NCI-H226 (cell line): ENCODE data around the gene SMAD6.

ENCODE experiments used
- DNase-seq: peaks from one replicate; pipeline ENCODE4 v3.0.0-alpha.2; 2015

SMAD6 gene

GRCh38 chr15:66760968-66761725 lies 59.1 kb downstream of the SMAD6 start:
- DNase-seq, result no peak

- peak; percentile 96 for DNase-seq
Observed at GRCh38 chr15:66761726-66762595, 59.9 kb downstream of the SMAD6 start.

DNA sequence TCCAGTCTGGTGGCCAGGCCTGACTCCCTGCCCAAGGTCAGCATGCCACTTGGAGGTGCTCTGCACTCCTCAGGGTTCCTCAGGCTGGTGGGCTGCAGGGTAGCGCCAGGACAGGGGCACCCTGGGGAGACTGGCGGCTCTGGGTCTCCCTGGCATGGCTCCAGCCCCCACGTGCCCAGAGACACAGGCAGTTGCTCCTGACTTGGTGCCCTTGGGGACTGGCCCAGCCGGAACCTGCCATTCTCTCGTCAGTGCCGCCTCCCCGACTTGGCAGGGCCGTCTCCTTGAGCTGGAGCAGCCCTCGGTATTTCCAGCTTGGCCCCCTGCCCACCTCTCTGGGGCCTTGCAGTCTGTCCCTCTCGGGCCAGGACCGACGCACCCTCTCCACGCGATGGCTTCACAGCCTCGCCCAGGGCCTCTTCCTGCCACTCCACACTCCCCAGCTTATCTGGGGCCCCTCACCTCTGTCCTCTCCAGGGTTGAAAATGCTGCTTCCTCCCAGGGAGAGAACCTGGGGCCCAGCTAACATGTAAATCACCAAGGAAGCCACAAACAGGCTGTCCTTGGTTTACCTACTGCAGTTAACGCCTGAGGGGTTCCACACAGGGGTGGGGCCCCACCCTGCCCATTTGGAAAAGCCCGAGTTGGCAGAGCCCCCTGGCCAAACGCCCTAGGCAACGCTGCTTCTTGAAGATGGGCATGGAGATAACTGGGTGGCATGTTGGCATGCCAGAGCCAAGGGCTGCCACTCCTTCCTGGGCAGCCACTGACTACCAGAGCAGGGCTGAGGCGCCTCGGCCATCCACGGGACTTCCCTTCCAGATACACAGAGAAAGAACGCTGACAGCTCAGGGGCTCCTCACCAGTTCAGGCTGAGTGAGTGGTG lies 61.4 kb downstream of the SMAD6 start:
- no peak for DNase-seq

DNA sequence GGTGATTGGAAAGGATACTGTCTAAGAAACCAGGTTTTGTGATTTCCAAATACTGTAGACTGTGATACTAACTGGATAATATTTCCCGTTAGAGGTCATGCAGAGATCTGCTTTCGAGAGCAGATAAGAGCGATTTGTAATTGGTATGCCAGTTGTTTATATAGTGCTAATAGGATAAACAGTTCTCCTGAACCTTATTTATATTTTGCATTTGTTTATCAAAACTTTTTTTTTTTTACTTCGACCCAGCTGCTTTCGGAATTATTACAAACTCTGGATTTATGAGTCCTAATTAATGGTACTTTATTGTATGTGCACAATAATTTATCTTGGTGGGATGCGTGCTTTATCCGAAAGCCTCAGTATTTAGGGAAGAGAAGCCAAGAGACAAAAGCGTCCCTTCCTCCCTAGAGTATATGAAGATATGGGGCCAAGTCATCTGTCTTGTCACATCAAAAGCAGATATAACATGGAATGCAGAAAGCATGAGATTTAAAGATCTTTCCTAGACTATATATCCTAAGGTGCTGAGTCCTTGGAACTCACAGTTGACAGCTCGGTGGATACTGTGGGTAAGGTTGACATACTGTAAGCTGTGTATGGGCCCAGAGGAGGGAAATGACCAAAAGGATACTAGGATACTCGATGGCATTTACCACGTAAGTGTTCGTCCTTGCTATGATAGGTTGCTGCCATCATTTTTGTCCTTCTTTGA lies 62.2 kb downstream of the SMAD6 start:
- DNase-seq, result no peak

DNA sequence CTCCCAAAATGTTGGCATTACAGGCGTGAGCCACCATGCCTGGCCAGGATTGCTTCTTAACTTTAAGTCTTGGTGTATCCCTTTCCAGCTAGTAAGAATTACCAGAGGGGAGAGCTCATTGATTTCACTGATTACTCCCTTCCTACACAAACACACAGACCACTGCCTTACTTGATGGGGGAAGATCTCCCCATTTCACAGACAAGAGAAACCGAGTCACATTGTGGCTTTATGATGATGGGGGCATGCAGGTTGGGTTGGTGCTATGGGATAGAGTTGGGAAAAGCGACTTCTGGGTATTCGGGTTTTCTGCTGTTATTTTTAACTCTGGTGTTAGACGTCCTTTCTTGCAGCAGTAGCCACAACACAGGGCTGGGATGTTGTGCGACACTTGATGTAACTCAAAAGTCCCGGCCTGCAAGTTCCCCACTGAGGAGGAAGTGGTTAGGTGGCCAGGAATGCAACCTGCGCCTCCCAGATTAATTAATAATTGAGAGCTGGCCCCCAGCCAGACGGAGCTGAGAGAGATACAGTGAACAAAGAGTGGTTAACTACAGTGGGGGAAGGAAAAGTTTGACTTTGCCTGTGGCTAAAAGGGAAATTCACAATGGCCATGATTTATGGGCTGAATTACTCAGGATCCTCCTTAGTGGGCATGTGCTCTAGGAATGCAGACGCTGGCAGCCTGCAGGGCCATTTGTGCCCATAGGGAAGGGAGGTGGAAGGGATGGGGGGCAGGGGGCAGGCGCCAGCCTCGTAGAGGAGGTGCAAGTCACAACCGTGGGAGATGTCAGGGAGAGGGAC lies 63.6 kb downstream of the SMAD6 start:
- peak; percentile 91 for DNase-seq

GRCh38 chr15:66766282-66767230 lies 64.5 kb downstream of the SMAD6 start:
- peak; percentile 44 for DNase-seq

- no peak for DNase-seq
Observed at GRCh38 chr15:66767240-66767659, 65.2 kb downstream of the SMAD6 start.

DNA sequence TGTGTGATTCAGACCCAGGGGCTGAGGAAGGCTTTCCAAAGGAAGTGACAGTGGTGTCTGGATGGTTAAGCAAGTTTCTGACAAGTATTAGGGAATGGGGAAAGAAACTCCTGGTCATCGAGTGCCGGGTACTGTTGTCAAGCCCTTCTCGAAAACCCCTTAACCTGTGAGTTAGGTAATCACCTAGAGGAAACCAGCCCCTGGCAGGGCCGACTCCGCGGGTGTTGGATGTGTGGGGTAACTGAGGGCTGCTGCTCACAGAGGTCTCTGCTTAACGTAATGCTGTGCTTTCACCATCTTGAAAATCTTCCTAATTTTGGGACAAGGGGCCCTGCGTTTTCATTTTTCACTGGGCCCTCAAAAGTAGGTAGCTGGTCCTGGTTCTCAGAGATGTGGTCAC lies 67.0 kb downstream of the SMAD6 start:
- DNase-seq, result no peak

DNA sequence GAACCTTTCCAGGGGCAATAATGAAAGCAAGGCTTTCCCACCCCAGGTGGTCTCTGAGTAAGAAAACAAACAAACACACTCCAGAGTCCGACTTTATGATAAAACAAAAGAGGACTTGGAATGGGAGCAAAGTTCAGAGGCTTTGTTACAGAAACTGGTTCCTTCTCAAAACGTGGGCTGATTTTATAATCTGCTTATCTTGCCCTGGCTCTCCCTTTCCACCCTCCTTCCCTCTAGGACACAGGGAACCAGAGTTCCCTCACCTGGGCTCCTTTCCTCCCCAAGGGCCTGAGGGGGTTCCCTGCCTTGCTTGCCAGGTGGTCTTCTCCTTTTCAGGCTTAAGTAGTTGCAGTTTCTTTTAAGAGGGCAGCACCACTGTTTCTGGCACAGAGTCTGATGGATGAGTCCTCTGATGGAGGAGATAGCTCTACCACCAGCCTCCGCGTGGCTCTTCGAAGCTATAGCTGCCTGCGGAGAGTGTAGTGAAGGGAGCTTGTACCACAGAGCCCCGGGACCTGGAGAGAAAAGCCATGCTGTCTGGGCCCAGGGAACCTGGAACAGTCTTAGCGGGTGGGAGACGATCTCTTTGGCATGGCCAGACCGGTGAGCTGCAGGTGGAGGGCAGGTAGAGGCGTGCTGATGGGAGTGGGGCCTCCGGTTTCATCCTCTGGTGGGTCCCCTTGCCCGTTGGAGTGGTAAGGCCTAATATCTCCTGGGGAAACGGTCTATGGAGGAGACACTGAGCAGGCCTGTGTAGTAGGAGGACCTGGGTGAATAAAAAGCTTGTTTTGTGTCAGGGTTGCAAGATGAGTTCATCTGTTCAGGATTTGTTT lies 68.7 kb downstream of the SMAD6 start:
- DNase-seq, result no peak

DNA sequence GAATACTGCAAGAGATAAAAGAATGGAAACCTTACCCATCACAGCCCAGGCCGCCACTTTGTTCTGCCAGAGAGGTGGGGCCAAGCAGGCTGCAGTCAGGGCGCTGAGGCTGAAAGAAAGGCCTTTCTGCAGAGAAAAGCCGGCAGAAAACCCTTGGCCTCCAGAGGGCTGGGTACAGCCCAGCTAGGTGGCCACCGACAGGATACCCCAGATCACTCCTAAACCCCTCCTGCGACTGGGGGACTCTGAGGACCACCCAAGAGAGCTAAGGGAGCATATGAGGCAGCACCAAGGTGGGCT lies 69.3 kb downstream of the SMAD6 start:
- no peak for DNase-seq

- no peak for DNase-seq
Observed at GRCh38 chr15:66772604-66773128, 70.6 kb downstream of the SMAD6 start.

GRCh38 chr15:66773129-66773873 lies 71.3 kb downstream of the SMAD6 start:
- DNase-seq, result no peak

DNA sequence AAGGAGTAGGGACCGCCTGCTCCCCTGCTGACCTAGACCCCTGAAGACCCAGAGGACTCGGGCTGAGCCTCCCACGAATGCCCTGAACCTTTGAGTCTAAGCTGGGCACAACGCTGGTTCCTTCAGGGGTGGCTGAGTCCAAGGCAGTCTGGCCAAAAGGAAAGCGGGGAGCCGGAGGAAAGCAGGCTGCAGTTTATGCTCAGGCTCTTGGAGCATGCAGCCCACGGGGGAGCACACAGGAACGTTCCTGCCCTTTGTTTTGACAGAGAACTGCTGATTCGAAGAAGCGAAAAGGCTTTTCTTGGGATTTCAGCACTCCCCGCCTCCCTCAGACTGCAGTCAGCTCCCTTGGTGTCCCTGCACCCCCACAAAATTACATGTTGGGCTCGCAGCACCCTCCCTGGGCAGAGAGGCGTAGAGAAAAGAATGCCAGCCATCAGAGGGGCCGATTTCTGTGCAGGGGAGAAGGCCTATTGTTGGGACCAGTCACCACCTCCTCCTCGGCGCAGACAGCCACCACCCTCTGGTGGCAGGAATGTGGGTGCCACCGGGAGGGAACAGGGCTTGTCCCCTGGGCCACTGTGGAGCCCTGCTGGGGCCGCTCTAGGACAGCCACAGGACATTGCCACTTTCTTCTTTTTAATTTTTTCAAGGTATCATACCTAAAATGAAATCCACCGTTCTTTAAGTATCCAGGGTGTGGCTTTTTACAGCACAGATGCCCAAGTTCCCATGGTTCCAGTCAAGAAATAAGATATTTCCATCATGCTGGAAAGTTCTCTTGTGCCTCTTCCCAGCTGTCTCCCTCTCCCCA lies 72.2 kb downstream of the SMAD6 start:
- peak; percentile 36 for DNase-seq

DNA sequence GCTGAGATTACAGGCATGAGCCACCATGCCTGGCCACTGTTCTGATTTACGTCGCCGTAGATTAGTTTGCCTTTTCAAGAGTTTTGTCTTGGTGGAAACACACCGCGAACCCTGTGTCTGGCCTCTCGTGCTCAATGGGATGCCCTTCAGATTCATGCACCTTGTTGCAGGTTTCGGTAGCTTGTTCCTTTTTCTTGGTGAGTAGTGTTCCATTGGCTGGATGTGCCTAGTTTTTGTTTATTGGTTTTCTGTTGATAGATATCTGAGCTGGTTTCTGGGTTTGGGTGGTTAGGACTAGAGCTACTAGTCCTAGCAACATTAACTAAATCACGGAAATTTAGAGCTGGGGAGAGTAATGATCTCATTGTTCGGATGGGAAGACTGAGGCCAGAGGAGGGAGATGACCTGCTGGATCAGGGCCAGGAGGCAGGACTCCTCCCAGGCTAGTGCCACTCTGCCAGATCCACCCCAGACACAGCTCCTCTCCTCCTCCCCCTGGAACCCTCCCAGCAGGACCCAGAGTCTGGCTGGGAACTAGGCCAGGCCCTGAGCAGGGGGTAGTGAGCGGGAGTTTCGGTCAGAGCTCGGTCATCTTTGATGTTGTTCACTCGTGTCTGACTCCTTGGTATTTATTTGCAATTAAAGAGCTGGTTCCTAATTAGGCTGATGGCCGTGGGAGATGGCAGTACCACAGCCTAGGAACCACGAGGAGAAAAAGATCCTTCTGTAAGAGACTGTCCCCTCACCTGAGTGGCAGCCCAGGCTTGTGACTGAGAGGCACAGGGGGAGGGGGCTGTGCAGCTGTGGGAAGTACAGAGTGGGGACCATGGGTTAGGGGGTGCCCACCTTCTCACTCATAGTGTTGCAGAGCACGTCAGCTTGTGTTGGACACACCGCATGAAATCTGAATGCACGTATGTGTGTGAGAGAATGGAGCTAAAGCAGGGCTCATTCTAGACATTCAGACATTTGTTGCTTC lies 73.4 kb downstream of the SMAD6 start:
- DNase-seq, result no peak

- no peak for DNase-seq
Observed at GRCh38 chr15:66777054-66777453, 75.0 kb downstream of the SMAD6 start.

DNA sequence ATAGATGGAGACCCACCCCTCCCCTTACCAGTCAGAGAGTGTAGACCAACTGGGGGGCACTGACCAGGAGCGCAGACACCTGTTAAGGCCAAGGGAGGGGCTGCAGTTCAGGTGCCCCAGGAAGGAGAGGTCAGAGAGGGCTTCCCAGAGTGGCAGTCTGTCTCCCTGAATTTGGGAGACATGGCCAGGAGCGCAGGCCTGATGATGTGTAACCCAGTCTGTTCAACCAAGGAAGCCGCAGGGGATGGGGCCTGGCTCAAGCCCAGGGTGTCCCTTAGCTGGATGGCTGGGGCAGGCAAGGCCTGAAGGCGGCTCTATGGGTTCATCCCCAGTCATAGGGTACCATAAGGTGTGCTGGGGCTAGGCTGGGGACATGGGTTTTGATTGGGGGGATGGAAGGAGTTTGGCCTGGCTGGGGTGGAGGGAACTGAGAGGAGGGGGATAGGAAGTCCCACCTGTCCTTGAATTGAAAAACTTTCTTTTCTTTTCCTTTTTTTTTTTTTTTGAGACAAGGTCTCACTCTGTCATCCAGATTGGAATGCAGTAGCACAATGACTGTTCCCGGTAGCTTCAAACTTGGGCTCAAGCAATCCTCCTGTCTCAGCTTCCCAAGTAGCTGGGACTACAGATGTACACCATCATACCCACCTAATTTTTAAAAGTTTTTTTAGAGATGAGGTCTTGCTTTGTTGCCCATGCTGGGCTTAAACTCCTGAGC lies 75.7 kb downstream of the SMAD6 start:
- DNase-seq, result no peak
